Breast epithelium (tissue), 4 donors: ENCODE data around the gene ARPIN. TPM values are rescaled to one million over a fixed set of nuclear protein-coding genes. Genes with fewer than 3 reads are reported as not detected.
"Not testable (repeated sequence)": the region's sequence is repeated elsewhere in the genome, so short reads cannot be mapped to it uniquely, and the experiment has no call there.

Experiments
- DNase-seq, 2 donors: peaks; one replicate each; pipeline ENCODE4 v3.0.0-alpha.2; 2019; ENCODE audit warnings: low spot score in 2 of 2
- H3K27ac ChIP-seq, 2 donors: fragments of 200-600 bp; sonication (generic) in 1 of 2; one replicate each; pipeline ENCODE4 v1.5.1; 2016 to 2019; ENCODE audit warnings: mild to moderate bottlenecking in 1 of 2
- H3K27me3 ChIP-seq, 2 donors: fragments of 200-600 bp; sonication (generic) in 1 of 2; one replicate each; pipeline versions ENCODE4 v1.5.1 to v1.6.0; 2017 to 2019; ENCODE audit warnings: control low read depth in 1 of 2, mild to moderate bottlenecking in 1 of 2
- H3K36me3 ChIP-seq: fragments of 200-600 bp; one replicate; pipeline ENCODE4 v1.5.1; 2019
- H3K4me1 ChIP-seq, 2 donors: fragments of 200-600 bp; sonication (generic); one replicate each; pipeline ENCODE4 v1.5.1; 2016 to 2019; ENCODE audit warnings: control low read depth in 1 of 2
- H3K4me3 ChIP-seq, 3 donors: fragments of 200-600 bp; sonication (generic); 1 replicate in 2 of 3; 2 replicates in 1 of 3; pipeline ENCODE4 v1.5.1; 2016 to 2019; ENCODE audit warnings: mild to moderate bottlenecking in 3 of 3, moderate library complexity in 2 of 3
- H3K9me3 ChIP-seq, 2 donors: fragments of 200-600 bp; sonication (generic) in 1 of 2; one replicate each; pipeline ENCODE4 v1.5.1; 2016 to 2019; ENCODE audit warnings: control low read depth in 1 of 2
- CTCF ChIP-seq, 3 donors: fragments of 450-650 bp; IDR thresholded peaks; one replicate each; pipeline ENCODE4 v1.5.1; 2016 to 2017; ENCODE audit warnings: antibody characterized with exemption in 3 of 3, mild to moderate bottlenecking in 3 of 3, moderate library complexity in 3 of 3
- POLR2A ChIP-seq: fragments of 450-650 bp; IDR thresholded peaks from one replicate; pipeline ENCODE4 v1.6.1; 2016; ENCODE audit warnings: antibody characterized with exemption, mild to moderate bottlenecking, moderate library complexity
- POLR2AphosphoS5 ChIP-seq, 3 donors: sonication (generic); formaldehyde crosslinking; IDR thresholded peaks; one replicate each; pipeline ENCODE4 v1.6.1; 2017; ENCODE audit warnings: antibody characterized with exemption in 3 of 3
- intact Hi-C: fragments of 100-400 bp; cut with DNase I; formaldehyde crosslinking; loops from one replicate; pipeline ENCODE4 v1.15.1; 2023; ENCODE audit warnings: low total_unique reads
- total RNA-seq, 3 donors: library from RNA; depleted of rRNA; stranded (reverse); fragments of >200 nt; gene quantifications; one replicate each; pipeline ENCODE4 v1.1.0, GENCODE V29; 2016

Gene ARPIN
- total RNA-seq, 3 donors from 2014 or later: 14.6 to 22.3 (median 17.0) TPM

GRCh38 chr15:89947385-89947784 is 34.6 kb upstream of the ARPIN start:
- no peak for TF ChIP-seq POLR2AphosphoS5 (IDR thresholded peaks at IDR 0.05)
- TF ChIP-seq POLR2A: no peak
- no peak for TF ChIP-seq CTCF (IDR thresholded peaks at IDR 0.05)
- no peak overlapping the region for H3K27ac ChIP-seq
- H3K27me3 ChIP-seq: no peaks in the 10 kb centered on the region
- no peaks in the 10 kb centered on the region for H3K4me1 ChIP-seq
- H3K9me3 ChIP-seq: no peaks in the 10 kb centered on the region
- DNase-seq: no peak
- H3K36me3 ChIP-seq: no peaks in the 10 kb centered on the region
- H3K4me3 ChIP-seq: no peak overlapping the region
- intact Hi-C loops: no loop called here

- Histone ChIP-seq H3K36me3 (no peaks in the 10 kb centered on the region), H3K4me1 (no peaks in the 10 kb centered on the region), H3K27me3 (no peaks in the 10 kb centered on the region), H3K9me3 (no peaks in the 10 kb centered on the region), H3K4me3 (no peak overlapping the region), H3K27ac (no peak overlapping the region)
- TF ChIP-seq CTCF (IDR thresholded peaks at IDR 0.05) (no peak), POLR2A (no peak), POLR2AphosphoS5 (IDR thresholded peaks at IDR 0.05) (no peak)
- intact Hi-C loops: no loop called here
- no peak for DNase-seq
Observed at GRCh38 chr15:89946681-89947299, 34.0 kb upstream of the ARPIN start.

- H3K4me1 ChIP-seq, DNase-seq, H3K27ac ChIP-seq, H3K9me3 ChIP-seq, H3K36me3 ChIP-seq, H3K27me3 ChIP-seq, H3K4me3 ChIP-seq, intact Hi-C loops: not testable (repeated sequence)
Observed at GRCh38 chr15:89943721-89944120, 31.0 kb upstream of the ARPIN start.

- TF ChIP-seq POLR2A (no peak), POLR2AphosphoS5 (IDR thresholded peaks at IDR 0.05) (no peak), CTCF (IDR thresholded peaks at IDR 0.05) (no peak)
- H3K9me3 ChIP-seq: no peaks in the 10 kb centered on the region
- H3K27me3 ChIP-seq: no peaks in the 10 kb centered on the region
- H3K27ac ChIP-seq: no peak overlapping the region
- no peaks in the 10 kb centered on the region for H3K4me1 ChIP-seq
- DNase-seq: no peak
- intact Hi-C loops: loop anchor here (2.0 kb wide), 1 partner anchor 39 kb away; no protein-coding TSS in a partner anchor
- H3K36me3 ChIP-seq: no peaks in the 10 kb centered on the region
- no peak overlapping the region for H3K4me3 ChIP-seq
Observed at GRCh38 chr15:89939910-89940309, 27.2 kb upstream of the ARPIN start.

GRCh38 chr15:89939377-89939776 is 26.6 kb upstream of the ARPIN start:
- not testable (repeated sequence) for H3K4me3 ChIP-seq, H3K27ac ChIP-seq, H3K36me3 ChIP-seq, H3K27me3 ChIP-seq, H3K9me3 ChIP-seq, DNase-seq, H3K4me1 ChIP-seq
- intact Hi-C loops: loop anchor here (2.0 kb wide), 1 partner anchor 39 kb away; no protein-coding TSS in a partner anchor

- Histone ChIP-seq H3K4me3 (no peak overlapping the region), H3K36me3 (no peaks in the 10 kb centered on the region)
- intact Hi-C loops: loop anchor here (2.0 kb wide), 1 partner anchor 41 kb away; no protein-coding TSS in a partner anchor
Observed at GRCh38 chr15:89937365-89938350, 24.9 kb upstream of the ARPIN start.

More at GRCh38 chr15:89937365-89938350, 24.9 kb upstream of the ARPIN start:
- Histone ChIP-seq H3K27ac (no peak overlapping the region), H3K27me3 (no peaks in the 10 kb centered on the region), H3K9me3 (no peaks in the 10 kb centered on the region), H3K4me1 (no peaks in the 10 kb centered on the region)
- TF ChIP-seq CTCF (IDR thresholded peaks at IDR 0.05) (no peak), POLR2AphosphoS5 (IDR thresholded peaks at IDR 0.05) (no peak), POLR2A (no peak)
- DNase-seq: no peak
